Measurements from ENCODE around the gene L1CAM. TPM values are rescaled to one million over a fixed set of nuclear protein-coding genes. Genes with fewer than 3 reads are reported as not detected.

The L1CAM gene
- polyA plus RNA-seq, 5 donors, result 0.13 to 0.44 (median 0.20) TPM

DNA sequence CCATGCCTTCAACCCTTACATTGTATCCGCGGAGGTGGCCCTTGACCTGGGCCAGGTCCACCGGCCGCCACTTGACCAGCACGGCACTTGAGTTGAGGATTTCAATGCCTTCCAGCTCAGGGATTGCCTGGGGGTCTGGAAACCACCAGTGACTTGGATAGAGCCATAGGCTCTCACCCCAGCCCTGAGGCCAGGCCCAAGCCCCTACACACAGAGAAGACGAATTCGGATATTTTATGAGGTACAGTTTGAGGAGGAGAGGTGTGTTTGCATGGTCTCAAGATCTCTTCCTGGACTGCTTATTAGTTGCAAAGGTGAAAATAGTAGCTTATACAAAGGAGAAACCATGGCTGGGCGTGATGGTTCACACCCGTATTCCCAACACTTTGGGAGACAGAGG, 20.3 kb downstream of the L1CAM start:
- DNase-seq, result no peak

DNA sequence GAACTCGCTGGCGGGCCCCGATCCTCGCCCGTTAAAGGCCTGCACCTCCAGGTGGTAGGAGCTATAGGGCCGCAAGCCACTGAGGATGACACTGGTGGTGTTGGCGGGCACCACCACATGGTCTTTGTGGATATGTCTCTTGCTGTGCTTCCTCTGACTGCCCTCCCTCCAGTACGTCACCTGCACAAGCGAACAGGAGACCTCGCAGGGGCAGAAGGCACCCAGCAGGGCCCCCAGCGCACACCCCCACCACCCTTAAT, 20.7 kb downstream of the L1CAM start:
- DNase-seq, result no peak

DNA sequence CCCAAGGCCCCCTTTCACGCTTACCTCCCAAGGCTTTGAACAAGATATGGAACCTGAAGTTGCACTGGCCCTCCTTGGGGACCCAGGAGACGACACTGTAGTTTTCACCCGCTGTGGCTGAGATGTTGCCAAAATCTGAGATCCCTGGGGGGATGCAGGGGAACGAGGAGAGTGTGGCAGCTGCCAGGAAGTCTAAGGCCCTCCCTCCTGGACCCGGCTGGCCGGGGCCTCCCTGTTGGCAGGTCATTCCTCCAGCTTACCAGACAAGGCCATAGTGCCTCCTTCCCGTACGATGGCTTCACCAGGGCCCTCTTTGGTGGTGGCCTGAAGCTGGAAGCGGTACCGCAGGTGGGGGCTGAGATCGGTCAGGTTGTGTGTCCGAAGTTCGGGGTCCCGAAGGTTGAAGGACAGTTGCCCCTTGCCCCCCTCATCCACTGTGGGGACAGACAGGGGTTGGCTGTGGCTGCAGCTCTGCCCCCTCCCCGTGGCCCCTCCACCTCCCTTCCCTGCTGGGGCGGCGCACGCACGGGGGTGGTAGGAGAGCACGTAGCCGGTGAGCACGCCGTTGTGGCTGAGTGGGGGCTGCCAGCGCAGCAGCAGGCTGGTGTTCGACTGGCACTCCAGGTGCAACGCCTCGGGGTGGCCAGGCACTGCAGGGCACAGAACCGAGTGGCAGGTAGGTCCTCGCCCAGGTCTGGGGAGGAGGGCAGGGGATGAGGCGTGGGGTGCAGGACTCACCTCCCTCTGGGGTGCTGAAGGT, 21.2 kb downstream of the L1CAM start:
- DNase-seq, result no peak

DNA sequence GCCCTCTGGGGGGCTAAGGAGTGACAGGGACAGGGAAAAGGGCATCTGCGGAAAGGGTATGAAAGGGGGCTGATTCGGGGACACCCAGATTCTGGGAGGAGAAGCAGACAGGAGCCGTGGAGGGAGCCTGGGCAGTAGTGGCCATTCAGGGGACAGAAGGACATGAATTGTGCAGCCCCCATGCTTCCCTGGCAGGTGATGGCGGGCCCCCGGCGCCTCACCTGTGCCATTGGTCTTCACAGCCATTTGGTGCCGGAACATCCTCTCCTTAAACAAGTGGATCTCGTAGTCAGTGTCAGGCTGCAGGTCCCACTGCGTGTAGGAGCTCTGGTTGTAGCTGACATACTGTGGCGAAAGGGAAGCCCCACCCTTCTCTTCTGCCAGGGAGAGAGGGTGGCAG, 21.9 kb downstream of the L1CAM start:
- no peak for DNase-seq

DNA sequence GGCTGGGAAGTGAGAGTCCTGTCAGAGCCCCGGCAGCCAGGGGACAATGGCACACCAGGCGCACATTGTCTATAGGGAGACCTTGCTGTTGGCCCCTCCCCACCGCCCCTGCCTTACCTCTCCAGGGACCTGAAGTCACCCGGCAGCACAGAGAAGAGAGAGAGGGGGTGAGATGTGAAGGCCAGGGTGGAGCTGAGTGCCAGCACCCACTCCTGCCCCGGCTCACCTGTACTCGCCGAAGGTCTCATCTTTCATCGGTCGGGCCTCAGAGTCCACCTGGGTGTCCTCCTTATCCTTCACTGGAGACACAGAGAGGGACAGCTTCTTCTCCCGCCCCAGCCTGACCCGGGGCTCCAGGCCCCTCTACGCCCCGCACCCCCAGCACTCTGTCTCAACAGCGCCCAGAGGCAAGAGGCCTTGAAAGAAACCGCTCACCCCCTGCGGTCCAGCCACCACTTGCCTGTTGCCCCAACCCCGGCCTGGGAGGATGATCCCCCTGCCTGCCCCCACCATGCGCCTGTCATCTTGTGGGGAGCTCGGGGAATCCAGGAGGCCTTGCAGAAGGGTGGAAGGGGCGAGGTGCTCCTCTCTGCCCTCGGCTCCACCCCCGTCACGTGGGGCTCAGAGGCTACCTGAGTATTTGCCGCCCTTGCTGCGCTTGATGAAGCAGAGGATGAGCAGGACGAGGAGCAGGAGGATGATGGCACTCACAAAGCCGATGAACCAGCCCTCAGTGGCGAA, 22.6 kb downstream of the L1CAM start:
- no peak for DNase-seq

DNA sequence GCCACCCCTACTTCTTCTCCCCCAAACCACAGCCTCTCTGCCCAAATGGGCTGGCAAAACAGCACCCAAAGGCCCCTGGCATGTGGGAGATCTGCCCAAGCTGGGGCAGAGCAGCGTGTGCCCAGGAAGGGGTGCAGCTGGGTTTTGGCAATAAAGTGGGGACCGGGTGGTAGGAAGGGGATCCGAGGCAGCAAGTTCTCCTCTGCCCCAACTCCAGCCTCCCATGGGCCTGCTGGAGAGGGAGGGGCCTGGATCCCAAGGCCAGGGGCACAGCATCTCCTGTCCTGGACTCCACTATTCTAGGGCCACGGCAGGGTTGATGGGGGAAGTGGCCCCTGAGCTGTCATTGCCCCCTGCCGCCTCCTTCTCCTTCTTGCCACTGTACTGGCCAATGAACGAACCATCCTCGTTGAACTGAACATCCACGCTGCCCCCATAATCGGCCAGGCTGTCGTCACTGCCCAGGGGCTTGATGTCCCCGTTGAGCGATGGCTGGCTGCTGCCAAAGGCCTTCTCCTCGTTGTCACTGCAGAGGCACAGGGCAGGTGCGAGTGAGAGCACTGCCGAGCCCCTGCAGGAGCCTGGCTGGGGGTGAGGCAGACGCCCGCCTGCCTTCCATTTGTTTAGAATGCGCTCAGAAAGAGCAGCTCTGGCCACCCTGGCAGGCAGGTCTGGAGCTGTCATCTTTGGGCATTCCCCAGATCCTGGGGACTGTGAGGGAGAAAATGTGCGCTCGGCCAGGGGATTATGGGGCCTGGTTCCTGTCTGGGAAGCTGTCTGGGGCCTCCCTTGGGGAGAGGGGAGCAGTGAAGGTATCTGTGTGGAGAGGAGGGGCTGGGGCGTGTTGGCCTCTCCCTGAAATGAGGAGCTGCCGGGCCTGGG, 23.4 kb downstream of the L1CAM start:
- no peak for DNase-seq

DNA sequence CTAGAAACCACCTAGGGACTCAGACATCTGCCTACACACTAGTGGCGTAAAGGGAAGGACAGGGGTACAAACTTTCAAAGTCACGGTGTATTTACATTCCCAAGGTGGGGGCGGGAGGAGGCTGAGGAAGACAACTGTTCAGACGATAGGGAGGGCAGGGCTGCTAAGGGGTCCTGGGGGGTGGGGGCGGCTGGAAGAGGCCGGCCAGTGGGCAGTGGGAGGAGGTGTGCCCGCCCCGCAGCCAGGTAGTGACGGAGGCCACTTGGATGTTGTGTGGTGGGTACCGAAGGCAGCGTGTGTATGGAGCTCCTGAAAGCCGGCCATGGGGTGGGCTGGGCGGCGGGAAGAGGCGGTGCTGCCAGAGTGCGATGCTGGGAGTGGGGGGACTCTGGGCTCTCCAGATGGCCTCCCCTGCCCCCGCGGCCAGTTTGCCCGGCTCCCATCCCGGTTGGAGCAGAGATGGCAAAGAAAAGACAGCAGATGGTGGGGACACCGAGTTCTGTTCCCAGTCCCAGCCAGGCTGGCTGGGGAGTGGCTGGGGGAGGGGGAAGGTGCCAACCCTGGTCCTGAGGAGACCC, 24.2 kb downstream of the L1CAM start:
- DNase-seq, result no peak

DNA sequence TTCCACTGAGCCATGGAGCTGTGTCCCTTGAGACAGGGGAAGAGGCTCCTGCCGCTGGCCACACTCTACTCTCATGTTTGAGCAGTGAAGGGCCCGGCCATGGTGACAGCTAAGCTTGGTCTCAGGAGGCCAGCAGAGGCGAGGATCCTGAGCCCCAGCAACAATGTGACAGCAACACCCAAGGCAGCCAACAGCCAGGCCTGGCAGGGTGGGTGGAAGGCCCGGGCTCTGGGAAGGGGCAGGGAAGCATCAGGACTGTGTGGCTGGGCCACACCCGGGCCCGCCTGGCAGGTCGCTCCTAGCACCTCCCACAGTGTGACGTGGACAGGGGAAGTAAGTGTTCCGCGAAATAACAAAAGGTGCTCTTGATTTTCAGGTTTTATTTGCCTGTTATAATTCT, 24.8 kb downstream of the L1CAM start:
- DNase-seq, result no peak

DNA sequence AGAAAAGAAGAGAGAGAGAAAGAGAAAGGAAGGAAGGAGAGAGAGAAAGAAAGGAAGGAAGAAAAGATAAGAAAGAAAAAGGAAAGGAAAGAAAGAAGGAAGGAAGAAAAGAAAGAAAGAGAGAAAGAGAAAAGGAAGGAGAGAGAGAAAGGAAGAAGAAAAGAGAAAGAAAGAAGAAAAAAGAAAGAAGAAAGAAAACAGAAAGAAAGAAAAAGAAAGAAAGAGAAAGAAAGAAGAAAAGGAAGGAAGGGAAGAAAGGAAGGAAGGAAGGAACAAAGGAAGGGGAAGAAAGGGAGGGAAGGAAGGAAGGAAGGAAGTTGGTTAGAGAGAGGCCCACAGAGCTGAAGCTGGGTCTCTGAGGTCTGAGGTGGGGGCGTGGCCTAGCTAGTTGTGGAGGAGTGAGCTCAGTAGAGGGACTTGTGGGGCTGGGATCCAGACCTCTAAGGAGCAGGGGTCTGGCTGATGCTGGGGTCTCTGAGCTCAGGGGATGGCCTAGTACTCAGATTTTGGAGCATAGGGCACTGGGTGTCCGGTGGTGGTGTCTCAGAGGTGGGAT, 28.5 kb downstream of the L1CAM start:
- no peak for DNase-seq

DNA sequence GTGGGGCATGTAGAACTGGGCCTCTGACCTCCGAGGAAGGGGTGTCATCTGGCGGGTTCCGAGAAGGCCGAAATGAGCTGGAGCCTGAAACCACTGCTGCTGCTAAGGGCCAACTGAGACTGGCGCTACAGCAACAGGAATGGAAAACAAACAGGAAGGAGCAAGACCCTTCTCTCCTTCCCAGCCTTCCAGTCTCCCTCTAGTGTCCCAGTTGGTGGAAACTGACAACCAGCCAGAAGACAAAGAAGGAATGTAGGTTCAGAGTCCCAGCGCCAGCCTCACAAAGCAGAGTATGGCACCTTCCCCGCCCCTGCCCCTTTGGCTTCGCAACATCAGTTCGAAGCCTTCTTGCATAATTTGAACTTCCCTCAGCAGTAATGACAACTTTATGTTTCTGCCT, 31.3 kb downstream of the L1CAM start:
- no peak for DNase-seq

DNA sequence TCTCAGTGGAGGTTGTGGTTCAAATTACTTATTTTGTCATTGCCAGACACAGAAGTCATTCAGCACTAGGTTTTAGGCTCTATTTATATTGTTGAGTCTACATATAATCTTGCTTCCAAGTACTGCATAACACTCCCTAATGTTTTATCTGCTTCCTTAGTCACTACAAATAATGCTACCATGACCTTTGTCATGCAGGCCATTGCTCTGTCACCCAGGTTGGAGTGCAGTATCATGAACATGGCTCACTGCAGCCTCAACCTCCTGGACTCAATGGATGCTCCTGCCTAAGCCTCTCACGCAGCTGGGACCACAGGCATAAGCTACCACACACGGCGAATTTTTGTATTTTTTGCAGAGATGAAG, 32.1 kb downstream of the L1CAM start:
- DNase-seq, result no peak

DNA sequence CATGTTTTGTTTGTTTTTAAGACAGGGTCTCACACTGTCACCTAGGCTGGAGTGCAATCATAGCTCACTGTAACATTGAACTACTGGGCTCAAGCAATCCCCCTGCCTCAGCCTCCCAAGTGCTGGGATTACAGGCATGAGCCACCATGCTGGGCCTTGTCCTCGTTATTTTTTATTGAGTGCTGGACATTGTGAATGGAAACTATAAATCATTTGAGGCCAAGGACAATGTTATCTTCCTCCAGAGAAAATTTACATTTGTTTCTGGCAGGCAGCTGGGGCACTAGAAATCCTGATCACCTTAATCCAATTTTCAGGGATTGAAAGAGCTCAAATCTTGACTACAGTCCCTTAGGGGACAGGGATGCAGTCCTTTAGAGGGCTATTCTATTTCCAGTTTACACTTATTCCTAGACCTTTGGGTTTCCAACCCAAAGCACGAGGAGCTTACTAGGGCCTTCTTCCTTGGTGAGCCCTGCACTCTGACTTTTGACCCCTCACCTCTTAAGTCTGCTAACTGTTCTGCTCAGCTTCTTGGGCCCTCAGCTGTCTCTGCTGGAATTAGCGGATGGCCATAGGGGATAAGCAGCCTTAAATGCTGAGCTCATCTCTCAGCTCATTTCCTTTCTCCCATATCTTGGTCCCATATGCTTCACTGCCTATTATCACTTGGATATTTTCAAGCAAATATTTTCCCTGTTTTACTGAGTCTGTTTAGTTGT, 32.6 kb downstream of the L1CAM start:
- DNase-seq, result no peak

DNA sequence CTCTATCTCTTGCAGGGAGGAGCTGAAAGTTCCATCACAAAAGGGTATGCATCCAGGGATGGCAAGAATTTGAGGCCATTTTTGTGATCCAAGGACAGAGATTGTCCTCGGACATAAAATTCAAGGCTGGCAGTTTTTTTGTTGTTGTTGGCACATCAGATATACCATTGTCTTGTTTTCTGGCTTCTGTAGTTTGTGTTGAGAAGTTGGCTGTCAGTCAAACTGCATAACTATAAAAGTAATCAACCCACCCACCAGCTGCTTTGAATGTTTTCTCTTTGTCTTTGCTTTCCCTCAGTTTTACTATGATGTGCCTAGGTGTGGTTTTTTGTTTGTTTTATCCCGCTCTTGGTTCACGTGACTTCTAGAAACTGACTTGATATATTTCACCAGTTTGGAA, 34.0 kb downstream of the L1CAM start:
- DNase-seq, result no peak

DNA sequence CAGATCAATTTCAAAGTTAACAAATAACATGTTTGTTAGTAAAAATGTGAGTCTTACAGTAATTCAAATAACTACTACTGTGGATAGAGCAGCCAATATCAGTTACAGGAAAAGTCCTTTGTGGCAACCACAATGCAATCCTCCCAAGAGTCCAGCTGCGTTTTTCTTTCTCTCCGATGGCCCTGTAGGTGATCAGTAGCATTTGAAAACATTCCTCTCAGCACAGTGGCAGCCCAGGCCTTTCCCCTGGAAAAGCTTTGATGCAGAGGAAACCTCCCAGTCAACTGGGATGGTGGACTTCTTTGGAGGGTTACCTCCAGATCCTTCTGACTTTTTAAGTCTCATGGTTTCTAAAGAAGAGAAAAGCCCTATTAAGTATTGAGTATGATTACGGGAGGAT, 37.6 kb downstream of the L1CAM start:
- DNase-seq, result no peak

DNA sequence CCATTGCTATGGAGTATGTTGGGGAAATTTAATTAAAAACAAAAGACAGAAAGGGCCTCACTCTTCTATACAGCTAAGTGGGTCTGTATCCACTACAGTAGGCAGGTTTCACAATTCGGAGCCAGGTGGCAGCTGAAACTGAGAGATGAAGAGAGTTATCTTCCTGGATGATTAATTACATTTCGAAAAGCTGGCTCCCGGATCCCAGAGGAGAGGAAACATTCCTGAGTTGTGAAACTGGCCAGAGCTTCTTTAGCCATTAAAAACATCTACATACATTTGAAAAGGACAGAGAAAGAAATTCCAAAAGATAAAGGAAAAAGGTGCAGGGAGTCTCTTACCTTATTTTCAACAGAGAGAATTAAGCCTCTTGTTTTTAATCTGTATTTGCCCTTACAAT, 40.1 kb downstream of the L1CAM start:
- DNase-seq, result no peak

DNA sequence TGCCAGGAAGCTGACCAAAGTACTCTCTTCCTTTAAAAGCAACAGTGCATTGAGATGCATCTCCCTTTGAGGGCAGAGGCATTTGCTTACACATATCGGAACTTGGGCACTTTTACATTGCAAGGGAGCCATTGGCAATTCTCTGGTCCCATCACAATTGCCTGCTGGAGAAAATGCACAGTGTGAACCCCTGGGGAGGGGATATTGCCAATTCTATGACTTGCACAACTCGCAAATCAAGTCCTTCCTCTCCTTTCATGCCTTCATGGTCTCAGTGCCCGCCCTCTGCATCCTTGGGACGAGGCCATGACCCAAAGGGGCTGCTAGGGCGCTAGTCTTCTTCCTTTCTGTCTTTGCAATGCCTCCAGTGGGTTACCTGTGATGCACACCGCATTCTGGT, 40.8 kb downstream of the L1CAM start:
- no peak for DNase-seq

DNA sequence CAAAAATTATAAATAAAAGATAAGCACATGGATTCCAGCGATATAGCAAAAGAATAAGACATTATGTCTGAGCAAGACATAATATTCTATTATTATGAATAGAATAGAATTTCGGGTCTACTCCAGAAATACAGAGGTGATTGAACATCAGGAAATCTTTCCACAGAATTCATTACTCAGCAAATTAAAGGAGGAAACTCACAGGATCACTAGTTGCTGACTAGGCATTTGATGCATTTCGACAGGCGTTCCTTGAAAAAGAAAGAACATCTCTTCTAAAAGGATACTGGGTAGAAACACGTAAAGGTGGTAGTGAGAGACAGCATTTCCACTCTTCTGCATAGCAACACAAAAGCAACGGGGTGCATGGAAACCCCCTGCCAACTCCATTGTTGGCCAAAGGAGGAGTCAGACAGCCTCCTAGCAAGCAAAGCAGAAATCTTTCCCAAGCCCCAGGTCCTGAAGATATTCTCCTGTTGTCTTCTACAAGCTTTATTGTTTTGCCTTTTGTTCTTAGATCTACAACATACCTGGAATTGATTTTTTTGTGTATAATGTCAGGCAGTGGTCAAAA, 41.4 kb downstream of the L1CAM start:
- no peak for DNase-seq

DNA sequence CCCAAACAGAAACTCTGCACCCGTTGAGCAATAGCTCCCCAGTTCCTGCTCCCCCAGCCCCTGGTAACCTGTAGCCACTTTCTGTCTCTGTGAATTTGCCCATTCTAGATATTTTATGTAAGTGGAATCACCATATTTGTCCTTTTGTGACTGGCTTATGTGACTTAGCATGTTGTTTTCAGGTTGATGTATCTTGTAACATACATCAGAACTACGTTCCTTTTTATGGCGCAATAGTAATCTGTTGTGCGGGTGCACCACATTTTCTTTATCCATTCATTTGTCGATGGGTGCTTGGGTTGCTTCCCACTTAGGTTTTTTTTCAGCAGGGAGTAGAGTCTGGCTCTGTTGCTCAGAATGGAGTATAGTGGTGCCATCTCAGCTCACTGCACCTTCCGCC, 49.1 kb downstream of the L1CAM start:
- no peak for DNase-seq

DNA sequence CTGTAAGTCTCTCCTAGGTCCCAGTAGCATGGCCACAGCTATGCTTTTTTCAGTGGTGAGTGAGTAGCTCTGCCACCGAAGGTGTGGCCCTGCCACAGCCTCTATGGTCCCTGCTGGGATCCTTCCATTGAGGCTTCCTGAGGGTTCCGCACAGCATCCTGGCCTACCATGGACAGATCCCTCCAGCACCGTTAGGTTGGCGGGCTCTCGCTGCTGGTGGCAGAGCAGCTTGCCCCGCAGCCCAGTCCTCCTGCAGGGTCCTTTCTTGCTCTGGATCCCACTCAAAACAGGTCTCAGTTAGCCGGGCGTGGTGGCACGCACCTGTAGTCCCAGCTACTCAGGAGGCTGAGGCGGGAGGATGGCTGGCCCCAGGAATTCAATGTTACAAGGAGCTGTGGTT, 53.2 kb downstream of the L1CAM start:
- no peak for DNase-seq

DNA sequence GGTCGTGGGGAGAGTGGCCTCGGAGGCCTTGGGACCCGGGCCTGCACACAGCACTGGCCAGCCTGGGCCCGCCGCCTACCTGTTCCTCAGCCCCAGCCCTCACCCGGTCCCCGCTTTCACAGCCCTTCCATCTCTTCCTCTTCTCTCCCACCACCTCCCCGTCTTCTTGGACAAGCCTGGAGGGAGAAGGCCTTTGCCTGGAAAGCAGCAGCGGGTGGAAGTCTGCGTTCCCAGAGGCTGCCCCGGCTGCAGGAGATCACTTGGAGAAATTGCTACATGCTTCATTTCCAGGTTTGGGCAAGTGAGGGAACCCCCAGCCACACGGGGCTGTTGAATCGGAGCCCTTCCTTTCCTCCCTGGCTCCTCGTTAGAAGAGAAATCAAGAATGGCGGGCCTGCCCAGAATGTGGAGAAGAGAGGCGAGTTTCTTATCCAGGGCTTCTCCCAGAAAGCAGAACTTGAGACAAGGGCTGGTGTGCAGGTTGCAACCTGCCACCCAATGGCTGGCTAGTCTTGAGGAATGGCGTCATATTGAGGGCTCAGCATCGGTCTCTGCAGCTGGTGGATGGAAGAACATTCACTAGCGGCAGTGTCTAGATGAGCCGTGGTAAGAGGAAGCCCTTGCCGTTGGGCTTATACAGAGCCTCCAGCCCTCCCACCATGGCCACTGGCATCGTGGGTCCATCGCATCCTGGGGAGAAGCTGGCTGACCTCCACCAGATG, 54.4 kb downstream of the L1CAM start:
- DNase-seq, result no peak
